Measurements from ENCODE around the gene DLG4.
A peak's percentile ranks its signal among the peaks of the same experiment; 100 is the strongest.

The DLG4 gene

GRCh38 chr17:7219812-7220592 lies at the start of gene DLG4, which contains the start of gene ACADVL:
Gene DLG4, minus strand, starts transcription at chr17:7219836.
Gene ACADVL, plus strand, starts transcription at chr17:7219938. Its CDS starts 47 bp downstream, at chr17:7219985.
- peaks cover 39% of the 10 kb centered on the region for H3K79me2 ChIP-seq (ENCODE audit: insufficient read depth, low read length)
- peaks cover 68% of the 10 kb centered on the region for H3K4me1 ChIP-seq (ENCODE audit: insufficient read depth, low read length)
- H3K4me3 ChIP-seq (ENCODE audit: low read depth in 1 of 2, low read length in 2 of 2) = peak within 1 kb of the TSS; percentile 67 to 85
- H2AFZ ChIP-seq (ENCODE audit: low read depth, low read length) = peak within 1 kb of the TSS; percentile 62
- H3K27ac ChIP-seq (ENCODE audit: low read length) = peak within 1 kb of the TSS; percentile 91
- TF ChIP-seq EZH2 (IDR thresholded peaks at IDR 0.05; ENCODE audit: borderline replicate concordance, low read depth, low read length, severe bottlenecking) (no peak), CTCF (IDR thresholded peaks at IDR 0.05; ENCODE audit: borderline replicate concordance, extremely low read depth, low read length, poor library complexity, severe bottlenecking) (no peak)
- no peaks in the 10 kb centered on the region for H3K27me3 ChIP-seq (ENCODE audit: insufficient read depth, low read length, poor library complexity)
- peaks cover 43% of the 10 kb centered on the region for H3K36me3 ChIP-seq (ENCODE audit: insufficient read depth, low read length)
- DNase-seq (peak; percentile 80), ATAC-seq (ENCODE audit: insufficient read depth, low read depth) (peak; percentile 75)
- no peaks in the 10 kb centered on the region for H3K9me3 ChIP-seq (ENCODE audit: insufficient read depth, low read length, severe bottlenecking)
- peak within 1 kb of the TSS; percentile 89 for H3K9ac ChIP-seq (ENCODE audit: low read depth, low read length)
- peaks cover 35% of the 10 kb centered on the region for H4K20me1 ChIP-seq (ENCODE audit: insufficient read depth, low read length)
- H3K4me2 ChIP-seq (ENCODE audit: insufficient read depth, low read length) = peak within 1 kb of the TSS; percentile 88

- no peaks in the 10 kb centered on the region for H3K36me3 ChIP-seq (ENCODE audit: insufficient read depth, low read length)
- TF ChIP-seq EZH2 (IDR thresholded peaks at IDR 0.05; ENCODE audit: borderline replicate concordance, low read depth, low read length, severe bottlenecking) = no peak
- TF ChIP-seq CTCF (IDR thresholded peaks at IDR 0.05; ENCODE audit: borderline replicate concordance, extremely low read depth, low read length, poor library complexity, severe bottlenecking) = no peak
- H3K4me3 ChIP-seq (ENCODE audit: low read depth in 1 of 2, low read length in 2 of 2) = no peak overlapping the region
- no peak overlapping the region for H3K4me2 ChIP-seq (ENCODE audit: insufficient read depth, low read length)
- no peaks in the 10 kb centered on the region for H3K27me3 ChIP-seq (ENCODE audit: insufficient read depth, low read length, poor library complexity)
- no peak overlapping the region for H3K9ac ChIP-seq (ENCODE audit: low read depth, low read length)
- H3K79me2 ChIP-seq (ENCODE audit: insufficient read depth, low read length) = no peaks in the 10 kb centered on the region
- ATAC-seq (ENCODE audit: insufficient read depth, low read depth) = no peak
- no peak overlapping the region for H2AFZ ChIP-seq (ENCODE audit: low read depth, low read length)
- H3K27ac ChIP-seq (ENCODE audit: low read length) = no peak overlapping the region
- H4K20me1 ChIP-seq (ENCODE audit: insufficient read depth, low read length) = no peaks in the 10 kb centered on the region
- H3K9me3 ChIP-seq (ENCODE audit: insufficient read depth, low read length, severe bottlenecking) = no peaks in the 10 kb centered on the region
- peaks cover 3% of the 10 kb centered on the region; the same call in 1 of the 2 replicates for H3K4me1 ChIP-seq (ENCODE audit: insufficient read depth, low read length)
- no peak for DNase-seq
Measured at GRCh38 chr17:7266784-7267183, 47.1 kb upstream of the DLG4 start.

GRCh38 chr17:7263801-7264078 lies 44.1 kb upstream of the DLG4 start:
- Histone ChIP-seq H3K27me3 (ENCODE audit: insufficient read depth, low read length, poor library complexity) (no peaks in the 10 kb centered on the region), H3K27ac (ENCODE audit: low read length) (no peak overlapping the region), H4K20me1 (ENCODE audit: insufficient read depth, low read length) (no peaks in the 10 kb centered on the region), H3K4me1 (ENCODE audit: insufficient read depth, low read length) (peaks cover 3% of the 10 kb centered on the region; the same call in 1 of the 2 replicates), H3K9me3 (ENCODE audit: insufficient read depth, low read length, severe bottlenecking) (no peaks in the 10 kb centered on the region), H3K4me3 (ENCODE audit: low read depth in 1 of 2, low read length in 2 of 2) (no peak overlapping the region), H3K79me2 (ENCODE audit: insufficient read depth, low read length) (no peaks in the 10 kb centered on the region), H3K9ac (ENCODE audit: low read depth, low read length) (no peak overlapping the region), H2AFZ (ENCODE audit: low read depth, low read length) (peak overlapping the region; percentile 36; the same call in 1 of the 2 replicates), H3K4me2 (ENCODE audit: insufficient read depth, low read length) (no peak overlapping the region), H3K36me3 (ENCODE audit: insufficient read depth, low read length) (peaks cover 9% of the 10 kb centered on the region)
- TF ChIP-seq CTCF (IDR thresholded peaks at IDR 0.05; ENCODE audit: borderline replicate concordance, extremely low read depth, low read length, poor library complexity, severe bottlenecking) = no peak
- no peak for TF ChIP-seq EZH2 (IDR thresholded peaks at IDR 0.05; ENCODE audit: borderline replicate concordance, low read depth, low read length, severe bottlenecking)
- ATAC-seq (ENCODE audit: insufficient read depth, low read depth) (no peak), DNase-seq (no peak)
